HG03469 (cell line): ENCODE measurements around the gene PTPN18.

ENCODE experiments used
- ATAC-seq: cut with Tn5 transposase; IDR thresholded peaks from one replicate; pipeline ENCODE4 v1.9.1; 2021; ENCODE audit warnings: mild to moderate bottlenecking, moderate library complexity, moderate number of reproducible peaks; ENCODE audit not compliant: unreplicated experiment

PTPN18 gene

DNA sequence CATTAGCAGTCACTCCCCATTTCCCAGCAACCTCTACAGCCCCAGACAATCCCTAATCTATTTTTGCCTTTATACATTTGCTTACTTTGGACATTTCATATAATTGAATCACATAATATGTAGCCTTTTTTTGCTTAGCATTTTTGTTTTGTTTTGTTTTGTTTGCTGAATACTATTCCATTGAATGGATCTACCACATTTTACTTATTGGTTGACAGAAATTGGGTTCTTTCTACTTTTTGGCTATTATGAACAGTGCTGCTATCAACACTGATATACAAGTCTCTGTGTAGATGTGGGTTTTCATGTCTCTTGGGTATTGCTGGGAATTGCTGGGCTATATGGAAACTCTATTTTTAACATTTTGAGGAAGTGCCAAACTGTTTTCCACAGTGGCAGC is 7.6 kb downstream of the PTPN18 start:
- ATAC-seq: no peak

DNA sequence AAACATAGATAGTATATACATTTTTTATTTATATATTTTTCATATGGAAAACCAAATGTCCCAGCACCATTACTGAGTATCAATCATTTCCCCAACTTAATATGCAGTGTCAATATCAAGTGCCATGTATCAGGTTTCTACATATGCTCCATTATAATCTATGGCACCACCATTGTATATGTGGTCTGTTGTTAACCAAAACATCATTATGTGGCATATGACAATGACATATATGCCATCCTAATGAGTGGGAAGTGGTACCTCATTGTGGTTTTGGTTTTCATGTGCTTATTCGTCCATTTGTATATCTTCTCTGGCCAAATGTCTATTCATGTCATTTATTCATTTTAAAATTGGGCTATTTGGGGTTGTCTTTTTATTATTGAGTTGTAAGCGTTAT is 9.2 kb downstream of the PTPN18 start:
- ATAC-seq: no peak

GRCh38 chr2:130365963-130366362 is 10.1 kb downstream of the PTPN18 start:
- no peak for ATAC-seq

- no peak for ATAC-seq
Observed at GRCh38 chr2:130366720-130367119, 10.9 kb downstream of the PTPN18 start.

- ATAC-seq: no peak
Observed at GRCh38 chr2:130368786-130369185, 12.9 kb downstream of the PTPN18 start.

DNA sequence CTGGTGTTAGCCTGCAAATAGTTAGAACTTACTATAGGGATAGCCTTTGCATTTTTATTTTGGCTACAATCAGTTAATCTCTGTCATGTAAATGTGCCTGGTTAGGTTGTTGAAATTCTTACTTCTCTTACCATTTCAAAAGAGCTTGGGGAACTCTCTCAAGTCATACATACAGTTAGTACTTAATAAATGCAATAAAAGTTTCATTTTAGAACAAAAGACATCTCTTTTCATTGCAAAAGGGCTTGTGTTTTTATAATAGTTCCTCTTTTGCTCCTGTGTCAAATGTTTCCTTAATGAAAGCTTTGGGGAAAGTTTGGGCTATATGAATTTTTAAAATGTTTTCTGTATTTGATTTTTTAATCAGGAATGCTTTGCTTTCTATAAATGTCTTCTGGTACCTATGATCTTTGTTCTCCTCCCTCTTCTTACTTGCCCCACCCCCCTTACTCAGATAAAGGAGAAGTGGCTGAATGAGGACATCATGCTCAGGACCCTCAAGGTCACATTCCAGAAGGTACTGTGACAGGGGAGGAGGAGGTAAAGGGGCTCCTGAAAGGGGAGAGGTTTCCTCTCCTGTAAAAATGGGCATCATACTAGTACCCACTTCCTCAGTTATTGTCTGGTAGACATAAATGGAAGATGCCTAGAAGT is 13.6 kb downstream of the PTPN18 start:
- ATAC-seq: no peak

GRCh38 chr2:130369965-130370341 is 14.1 kb downstream of the PTPN18 start:
- ATAC-seq: no peak

DNA sequence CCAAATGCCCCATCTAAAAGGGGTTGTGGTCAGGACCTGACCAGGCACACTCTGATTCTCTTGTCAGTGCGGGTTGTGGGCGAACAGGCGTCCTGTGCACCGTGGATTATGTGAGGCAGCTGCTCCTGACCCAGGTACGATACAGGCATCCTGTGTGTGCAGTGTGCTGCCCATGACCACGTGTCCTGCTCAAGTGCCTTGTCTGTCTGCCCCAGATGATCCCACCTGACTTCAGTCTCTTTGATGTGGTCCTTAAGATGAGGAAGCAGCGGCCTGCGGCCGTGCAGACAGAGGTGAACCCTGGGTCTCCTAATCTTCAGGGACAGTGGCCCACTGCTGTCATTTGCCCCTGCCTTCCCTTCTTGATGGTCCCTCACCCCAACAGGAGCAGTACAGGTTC is 14.6 kb downstream of the PTPN18 start:
- ATAC-seq: no peak

GRCh38 chr2:130371723-130372054 is 15.8 kb downstream of the PTPN18 start:
- peak; percentile 20 for ATAC-seq

GRCh38 chr2:130372055-130372832 is 16.4 kb downstream of the PTPN18 start:
- ATAC-seq: peak; percentile 56

DNA sequence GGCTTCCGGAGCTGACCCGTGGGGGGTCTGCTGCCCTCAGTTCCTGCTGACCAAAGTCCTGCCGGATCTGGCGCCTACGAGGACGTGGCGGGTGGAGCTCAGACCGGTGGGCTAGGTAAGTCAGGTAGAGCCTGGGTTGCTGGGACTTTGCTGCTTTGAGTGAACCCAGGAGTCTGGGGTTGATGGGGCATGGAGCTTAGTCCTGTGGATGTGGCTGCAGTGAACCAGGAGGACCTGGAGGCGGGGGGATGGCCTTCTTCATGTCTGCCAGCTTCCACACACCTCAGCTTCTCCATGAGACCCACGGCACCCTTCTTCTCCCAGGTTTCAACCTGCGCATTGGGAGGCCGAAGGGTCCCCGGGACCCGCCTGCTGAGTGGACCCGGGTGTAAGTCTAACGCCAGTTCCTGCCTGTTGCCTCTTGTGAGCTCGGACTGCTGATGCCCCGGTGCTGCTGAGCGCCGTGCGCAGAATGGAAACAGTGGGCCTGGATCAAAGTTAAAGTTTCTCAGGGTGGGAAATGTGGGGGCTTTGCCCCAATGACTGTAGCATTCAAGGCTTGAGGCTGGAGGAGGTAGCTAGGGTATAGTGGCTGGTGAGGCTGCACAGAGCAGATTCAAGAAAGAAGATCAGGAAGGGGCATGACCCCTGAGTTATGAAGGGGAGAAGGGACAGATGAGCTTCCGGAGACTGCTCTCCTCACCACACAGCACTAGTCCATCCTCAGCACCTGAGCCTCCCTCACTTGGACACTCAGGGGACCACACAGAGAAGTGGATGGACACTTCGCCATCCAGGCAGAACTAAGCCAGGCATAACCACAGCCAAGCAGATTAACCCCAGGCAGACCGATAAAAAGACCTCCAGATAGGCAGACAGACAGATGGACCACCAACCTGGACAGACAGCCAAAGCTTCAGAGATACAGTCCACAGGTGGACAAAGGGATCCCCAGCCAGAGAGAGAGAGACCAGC is 17.3 kb downstream of the PTPN18 start:
- ATAC-seq: no peak

- ATAC-seq: no peak
Observed at GRCh38 chr2:130373808-130374365, 18.0 kb downstream of the PTPN18 start.

- no peak for ATAC-seq
Observed at GRCh38 chr2:130374587-130375290, 18.9 kb downstream of the PTPN18 start.

DNA sequence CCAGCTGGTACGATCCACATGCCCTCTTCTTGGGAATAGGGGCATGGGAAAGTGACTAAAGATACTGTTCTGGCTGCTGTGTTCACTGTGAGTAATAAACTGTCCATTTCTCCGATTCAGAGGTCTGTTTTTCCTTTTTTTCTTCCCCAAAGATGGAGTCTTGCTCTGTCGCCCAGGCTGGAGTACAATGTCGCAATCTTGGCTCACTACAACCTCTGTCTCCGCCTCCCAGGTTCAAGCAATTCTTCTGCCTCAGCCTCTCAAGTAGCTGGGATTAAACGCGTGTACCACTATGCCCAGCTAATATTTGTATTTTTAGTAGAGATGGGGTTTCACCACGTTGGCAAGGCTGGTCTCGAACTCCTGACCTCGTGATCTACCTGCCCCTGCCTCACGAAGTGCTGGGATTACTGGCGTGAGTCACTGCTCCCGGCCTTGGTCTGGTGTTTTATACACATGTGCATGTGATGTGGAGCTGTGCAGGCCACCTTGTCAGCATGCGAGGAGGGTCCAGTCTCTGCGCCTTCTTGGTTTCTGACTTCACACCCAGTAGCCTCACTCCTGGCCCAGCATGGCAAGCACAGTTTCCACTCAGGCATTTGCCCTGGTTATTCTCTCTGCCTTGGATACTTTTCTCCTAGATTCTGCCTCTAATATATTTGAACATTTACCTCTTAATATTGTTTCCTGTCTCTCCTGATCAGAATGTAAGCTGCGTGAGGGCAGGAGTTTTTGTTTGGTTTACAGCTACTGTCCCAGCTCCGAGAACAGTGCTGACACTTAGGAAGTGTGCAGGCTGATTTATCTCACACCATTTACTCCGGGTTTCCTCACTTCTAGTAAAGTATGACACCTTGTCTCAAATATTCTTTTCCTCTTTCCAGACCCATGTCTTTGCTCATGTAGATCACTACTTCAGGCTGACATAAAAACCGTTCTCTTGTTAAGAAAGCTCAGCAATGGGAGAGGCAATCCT is 19.7 kb downstream of the PTPN18 start:
- no peak for ATAC-seq

- ATAC-seq: peak; percentile 52
Observed at GRCh38 chr2:130376433-130377293, 20.8 kb downstream of the PTPN18 start.

DNA sequence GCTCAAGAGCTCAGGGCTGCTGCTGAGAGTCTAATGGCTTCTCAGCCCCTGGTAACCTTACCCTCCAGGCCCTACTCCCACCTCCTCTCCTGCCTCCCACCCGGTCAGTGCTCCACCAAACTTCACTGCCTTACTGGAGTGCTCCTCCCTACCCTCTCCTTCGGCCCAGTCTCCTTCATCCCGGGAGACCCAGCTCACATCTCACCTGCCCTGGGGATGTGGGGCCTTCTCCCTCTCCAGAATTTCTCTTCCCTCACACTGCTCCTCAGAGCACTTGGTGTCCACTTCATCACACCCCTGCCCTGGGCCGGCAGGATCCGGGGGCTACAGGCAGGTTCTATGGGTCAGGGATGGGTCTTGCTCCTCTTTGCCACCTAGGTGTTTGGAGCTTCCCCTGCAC is 21.6 kb downstream of the PTPN18 start:
- ATAC-seq: no peak

DNA sequence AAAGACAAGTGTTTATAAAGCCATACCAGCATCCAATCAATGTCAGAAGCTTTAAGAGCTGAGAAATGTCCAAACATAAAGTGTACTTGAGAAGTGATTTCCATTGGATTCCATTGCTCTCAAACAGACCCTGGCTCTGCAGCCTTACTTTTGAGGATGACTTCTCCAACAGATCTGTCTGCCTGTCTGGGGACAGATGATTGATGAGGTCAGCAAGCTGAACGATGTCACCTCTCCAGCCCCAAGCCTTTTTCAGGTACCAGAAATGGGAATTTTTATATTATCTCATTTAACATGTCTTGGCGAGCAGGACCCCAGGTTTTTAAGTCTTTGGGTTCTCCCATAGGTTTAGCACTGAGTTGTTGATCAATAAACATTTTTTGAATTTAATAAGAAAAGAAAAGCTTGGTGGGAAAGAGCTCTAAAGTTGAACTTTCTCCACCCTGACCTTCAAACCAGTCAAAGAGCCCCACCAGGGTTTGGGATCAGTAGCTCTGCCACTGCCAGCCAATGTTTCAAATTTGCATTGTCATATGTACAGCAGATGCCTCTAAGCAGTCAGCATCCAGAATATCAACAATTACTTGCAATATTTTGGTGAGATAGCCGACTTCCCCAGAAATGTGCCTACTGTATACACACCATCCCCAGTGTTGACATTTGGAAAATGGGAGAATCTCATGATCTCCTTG is 22.5 kb downstream of the PTPN18 start:
- ATAC-seq: no peak

- no peak for ATAC-seq
Observed at GRCh38 chr2:130378898-130379214, 23.0 kb downstream of the PTPN18 start.
